ENCODE measurements around the gene HOXA3. TPM values are rescaled to one million over a fixed set of nuclear protein-coding genes. Genes with fewer than 3 reads are reported as not detected.

HOXA3 gene
- total RNA-seq, 4 donors from 2014 or later, result 3.4 to 3.9 (median 3.6) TPM

DNA sequence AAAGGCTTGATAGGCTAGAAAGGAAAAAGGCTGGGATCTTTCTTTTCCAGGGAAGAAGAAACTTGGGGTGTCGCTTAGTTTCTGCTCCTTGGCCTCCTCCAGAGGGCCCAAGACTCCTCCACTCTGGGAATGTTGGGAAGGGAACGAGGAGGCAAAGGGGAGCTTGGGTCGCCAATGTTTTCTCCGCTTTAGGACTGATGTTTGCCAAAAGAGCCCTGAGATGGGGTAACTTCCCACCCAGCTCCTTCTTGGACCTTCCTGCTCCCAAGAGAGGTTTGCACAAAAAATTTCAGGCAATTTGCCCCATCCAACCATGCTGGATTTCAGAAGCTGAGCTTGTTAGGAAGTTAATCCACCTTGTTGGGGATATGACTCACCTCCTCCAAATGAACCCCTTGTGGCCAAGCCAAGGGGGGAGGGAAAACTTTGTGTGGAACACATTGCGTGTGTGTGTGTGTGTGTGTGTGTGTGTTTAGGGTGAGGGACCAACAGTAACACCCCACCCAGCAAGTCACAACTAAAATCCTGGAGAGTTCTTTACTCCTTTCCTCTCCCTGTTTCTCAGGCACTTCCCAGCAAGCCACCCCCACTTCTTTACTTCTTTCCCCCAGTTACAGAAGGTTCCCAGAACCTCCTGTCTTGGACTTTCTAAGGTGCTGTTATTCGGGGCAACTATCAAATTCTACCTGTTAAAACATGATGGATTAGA, 41.2 kb downstream of the HOXA3 start:
- TF ChIP-seq, protein P1, sequence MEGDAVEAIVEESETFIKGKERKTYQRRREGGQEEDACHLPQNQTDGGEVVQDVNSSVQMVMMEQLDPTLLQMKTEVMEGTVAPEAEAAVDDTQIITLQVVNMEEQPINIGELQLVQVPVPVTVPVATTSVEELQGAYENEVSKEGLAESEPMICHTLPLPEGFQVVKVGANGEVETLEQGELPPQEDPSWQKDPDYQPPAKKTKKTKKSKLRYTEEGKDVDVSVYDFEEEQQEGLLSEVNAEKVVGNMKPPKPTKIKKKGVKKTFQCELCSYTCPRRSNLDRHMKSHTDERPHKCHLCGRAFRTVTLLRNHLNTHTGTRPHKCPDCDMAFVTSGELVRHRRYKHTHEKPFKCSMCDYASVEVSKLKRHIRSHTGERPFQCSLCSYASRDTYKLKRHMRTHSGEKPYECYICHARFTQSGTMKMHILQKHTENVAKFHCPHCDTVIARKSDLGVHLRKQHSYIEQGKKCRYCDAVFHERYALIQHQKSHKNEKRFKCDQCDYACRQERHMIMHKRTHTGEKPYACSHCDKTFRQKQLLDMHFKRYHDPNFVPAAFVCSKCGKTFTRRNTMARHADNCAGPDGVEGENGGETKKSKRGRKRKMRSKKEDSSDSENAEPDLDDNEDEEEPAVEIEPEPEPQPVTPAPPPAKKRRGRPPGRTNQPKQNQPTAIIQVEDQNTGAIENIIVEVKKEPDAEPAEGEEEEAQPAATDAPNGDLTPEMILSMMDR (IDR thresholded peaks at IDR 0.05; ENCODE audit: low read depth), result no peak

DNA sequence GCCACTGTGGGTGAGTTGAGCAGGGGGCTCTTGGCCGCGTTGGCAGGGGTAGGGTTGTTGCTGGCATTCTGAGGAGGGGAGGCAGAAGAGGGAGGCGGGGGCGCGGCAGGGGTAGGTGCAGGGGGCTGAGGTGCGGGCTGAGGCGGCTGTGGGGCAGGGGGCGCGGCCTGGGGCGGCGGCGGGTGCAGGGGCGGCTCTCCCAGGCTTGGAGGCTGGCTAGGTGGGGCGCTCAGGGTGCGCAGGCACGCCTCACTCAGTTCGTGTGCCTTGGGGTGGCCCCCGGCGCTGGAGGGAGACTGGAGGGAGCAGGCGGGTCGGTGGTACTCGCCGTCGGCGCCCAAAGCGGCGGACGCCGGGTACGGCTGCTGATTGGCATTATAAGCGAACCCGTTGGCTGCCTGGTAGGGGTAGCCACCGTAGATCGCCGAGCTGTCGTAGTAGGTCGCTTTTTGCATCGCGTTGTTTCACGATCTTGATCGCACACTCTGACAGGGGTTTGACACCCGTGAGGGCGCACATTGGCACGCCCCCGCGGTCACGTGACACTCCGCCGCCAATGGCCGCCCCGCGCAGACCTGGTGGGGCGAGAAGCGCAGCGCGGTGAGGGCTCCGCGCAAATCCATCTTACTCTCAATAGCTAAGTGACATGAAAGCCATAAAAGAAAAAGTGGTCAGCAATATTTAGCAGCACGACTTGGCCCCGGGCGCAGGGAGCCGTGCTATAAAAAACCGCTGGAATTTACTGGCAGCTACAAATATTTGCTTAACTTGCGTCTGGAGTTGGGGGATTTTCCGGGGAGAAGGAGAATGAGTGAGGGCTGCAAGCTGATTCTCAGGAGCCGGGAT, 42.0 kb downstream of the HOXA3 start:
- TF ChIP-seq, protein P1 (IDR thresholded peaks at IDR 0.05; ENCODE audit: low read depth), result no peak

DNA sequence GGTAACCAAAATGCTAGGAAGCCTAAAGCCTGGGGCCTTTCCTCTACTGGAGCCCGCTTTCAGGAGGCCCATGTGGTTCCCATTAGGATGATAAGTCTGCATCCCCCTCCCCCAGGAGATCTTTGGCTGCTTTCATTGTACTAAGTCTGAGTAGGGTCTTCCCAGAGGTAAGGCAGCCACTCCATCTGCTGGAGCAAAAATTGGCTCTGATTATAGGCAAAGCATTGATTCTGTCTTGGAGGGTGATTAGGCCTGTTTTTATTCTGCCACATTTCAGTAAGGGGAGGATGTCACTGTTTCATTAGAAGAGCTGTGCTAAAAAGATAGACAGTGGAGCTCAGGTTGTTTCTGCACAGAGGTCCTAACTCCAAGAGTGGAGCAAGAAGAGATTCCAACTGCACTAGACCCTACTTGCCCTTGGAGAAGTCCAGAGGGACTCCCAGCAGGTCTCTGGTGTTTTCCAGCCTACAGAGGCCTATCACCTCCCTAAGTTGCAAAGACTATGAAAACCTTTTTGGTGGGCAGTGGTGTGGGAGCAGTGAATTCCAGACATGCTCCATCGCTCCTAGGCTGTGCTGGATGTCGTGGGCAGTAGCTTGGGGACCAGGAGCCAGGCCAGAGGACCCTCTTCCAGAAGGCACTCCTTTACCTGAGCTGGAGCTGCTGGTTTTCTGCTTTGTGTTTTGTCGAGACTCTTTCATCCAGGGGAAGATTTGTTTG, 42.8 kb downstream of the HOXA3 start:
- TF ChIP-seq, protein P1 (IDR thresholded peaks at IDR 0.05; ENCODE audit: low read depth), result no peak

DNA sequence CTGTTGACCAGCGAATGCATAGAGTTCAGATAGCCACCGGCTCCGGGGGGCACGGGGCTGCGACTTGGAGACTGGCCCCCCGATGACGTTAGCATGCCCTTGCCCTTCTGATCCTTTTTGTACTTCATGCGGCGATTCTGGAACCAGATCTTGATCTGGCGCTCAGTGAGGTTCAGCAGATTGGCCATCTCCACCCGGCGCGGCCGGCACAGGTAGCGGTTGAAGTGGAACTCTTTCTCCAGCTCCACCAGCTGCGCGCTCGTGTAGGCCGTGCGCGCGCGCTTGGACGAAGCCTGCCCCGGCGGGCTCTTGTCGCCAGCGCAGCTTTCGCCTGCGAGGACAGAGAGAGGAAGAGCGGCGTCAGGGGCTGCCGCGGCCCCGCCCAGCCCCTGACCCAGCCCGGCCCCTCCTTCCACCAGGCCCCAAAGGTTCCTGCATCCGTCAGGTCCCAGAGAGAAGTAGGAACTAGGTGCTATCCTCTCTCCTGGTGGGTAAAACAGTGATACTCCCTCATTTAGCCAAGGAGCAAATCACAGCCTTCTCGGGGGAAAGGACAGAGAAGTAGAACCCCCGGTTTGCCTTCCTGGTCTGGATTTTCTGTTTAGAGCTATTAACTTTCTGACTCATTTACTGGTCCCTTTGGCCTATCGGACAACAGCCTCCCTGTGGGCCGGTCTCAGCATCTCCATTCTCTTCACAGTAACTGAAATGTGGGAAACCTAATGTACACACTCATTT, 43.8 kb downstream of the HOXA3 start:
- TF ChIP-seq, protein P1 (IDR thresholded peaks at IDR 0.05; ENCODE audit: low read depth), result no peak

DNA sequence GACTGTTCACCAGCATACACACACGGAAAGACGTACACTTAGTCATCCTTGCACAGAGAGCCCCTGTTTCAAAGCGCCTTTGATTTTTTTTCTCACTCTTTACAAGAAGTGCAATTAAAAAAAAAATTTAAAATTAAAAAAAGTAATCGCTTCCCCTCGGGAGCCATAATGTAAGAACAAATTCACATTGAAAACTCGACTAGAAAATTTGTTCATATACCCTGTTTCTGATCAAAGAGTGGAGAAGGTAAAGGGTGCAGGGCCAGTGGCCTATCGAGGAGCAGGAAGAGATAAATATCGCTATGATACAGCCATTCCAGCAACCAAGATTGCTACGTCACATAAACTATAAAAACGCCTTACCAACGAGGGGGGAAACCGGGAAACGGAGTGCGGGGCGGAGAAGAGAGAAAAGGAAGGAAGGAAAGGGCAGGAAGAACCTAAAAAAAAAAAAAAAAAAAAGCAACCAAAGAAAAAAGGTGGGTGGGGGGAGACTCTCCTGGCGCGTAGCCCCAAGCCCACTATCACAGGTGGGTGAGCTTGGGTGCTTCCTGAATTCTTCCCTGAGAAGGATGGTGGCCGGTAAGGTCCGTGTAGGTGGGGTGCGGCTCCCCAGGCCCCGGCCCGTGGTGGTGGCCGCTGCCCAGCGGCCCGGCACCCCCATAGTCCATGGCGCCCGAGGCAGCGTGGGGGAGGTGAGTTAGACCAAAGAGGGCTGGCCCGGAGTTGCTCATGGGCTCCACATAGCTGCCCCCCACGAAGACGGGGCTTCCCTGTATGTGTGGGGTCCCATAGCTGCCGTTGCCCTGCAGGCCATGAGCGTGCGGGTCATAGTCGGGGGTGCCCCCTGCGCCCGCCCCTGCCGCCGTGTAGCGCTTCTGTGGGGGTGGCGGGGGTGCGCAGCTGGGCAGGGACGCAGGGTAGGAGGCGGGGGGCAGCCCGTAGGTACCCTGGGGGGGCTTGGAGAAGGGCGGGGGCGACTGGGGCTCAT, 44.7 kb downstream of the HOXA3 start:
- TF ChIP-seq, protein P1 (IDR thresholded peaks at IDR 0.05; ENCODE audit: low read depth), result no peak

DNA sequence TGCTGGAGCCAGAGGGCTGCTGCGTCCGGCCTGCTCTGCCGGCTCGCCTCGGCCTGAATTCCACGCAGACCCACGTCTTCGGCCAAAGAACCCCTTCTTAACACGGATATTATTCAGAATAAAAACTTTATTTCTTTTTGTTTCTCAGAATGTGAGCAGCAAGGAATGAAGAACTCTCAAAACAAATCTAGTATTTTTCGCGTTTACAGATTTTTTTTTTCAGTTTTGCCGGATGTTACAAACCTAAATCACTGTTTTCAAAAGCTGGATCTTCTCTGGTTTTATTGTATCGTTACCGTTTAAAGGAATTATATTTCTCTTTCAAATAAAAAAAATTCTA, 45.5 kb downstream of the HOXA3 start:
- TF ChIP-seq, protein P1 (IDR thresholded peaks at IDR 0.05; ENCODE audit: low read depth), result no peak

All from subcutaneous adipose tissue (tissue), 4 donors.